A204.1 (cell line): ENCODE data around the gene TBRG1.
"Not testable (repeated sequence)": the region's sequence is repeated elsewhere in the genome, so short reads cannot be mapped to it uniquely, and the experiment has no call there.

Experiments
- FAIRE-seq: peaks from 2 replicates; lab custom pipeline; 2012; peaks lifted over from hg19 to GRCh38; lab: Jason Lieb, UNC

The TBRG1 gene, protein sequence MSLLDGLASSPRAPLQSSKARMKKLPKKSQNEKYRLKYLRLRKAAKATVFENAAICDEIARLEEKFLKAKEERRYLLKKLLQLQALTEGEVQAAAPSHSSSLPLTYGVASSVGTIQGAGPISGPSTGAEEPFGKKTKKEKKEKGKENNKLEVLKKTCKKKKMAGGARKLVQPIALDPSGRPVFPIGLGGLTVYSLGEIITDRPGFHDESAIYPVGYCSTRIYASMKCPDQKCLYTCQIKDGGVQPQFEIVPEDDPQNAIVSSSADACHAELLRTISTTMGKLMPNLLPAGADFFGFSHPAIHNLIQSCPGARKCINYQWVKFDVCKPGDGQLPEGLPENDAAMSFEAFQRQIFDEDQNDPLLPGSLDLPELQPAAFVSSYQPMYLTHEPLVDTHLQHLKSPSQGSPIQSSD

DNA sequence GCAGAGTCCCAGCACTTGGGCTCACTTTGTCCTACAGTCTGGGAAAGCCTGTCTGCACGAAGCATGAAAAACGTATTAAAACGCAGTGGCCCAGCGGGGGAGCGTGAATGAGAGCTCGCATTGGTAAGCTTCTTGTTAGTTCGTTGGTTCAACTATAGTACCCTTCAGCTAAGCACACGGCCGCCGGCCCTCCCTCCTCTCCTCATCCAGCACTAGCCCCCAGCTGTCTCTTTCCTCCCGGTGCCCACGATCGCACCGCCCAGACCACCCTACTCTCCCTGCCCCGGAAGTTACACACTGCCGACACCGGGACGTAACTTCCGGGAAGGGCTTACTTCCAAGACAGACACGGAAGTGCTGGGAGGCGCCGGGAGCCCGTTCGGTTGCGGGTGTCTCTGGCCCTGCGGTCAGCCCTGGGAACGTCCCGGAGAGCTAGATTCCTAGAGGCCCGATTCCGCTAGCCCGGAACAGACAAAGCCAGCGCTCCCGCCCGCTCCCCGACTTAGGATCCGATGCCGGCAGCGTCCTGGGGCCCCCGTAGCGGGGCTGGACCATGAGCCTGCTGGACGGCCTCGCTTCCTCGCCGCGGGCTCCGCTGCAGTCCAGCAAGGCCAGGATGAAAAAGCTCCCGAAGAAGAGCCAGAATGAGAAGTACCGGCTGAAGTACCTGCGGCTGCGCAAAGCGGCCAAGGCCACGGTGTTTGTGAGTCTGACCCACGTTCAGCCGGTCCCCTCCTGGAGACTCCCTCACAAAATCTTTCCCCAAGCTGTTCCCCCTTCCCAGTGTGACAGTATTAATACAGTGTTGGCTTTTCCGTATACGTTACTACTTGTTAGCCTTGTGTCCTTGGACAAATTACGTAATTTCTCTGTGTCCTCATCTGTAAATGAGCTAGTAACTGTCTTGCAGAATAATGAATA is at the start of gene TBRG1:
Gene TBRG1, plus strand, starts transcription at position 334 of the 921 bp plus-strand sequence. Its CDS starts 220 bp downstream, at position 554.
- peak; percentile 51 for FAIRE-seq

DNA sequence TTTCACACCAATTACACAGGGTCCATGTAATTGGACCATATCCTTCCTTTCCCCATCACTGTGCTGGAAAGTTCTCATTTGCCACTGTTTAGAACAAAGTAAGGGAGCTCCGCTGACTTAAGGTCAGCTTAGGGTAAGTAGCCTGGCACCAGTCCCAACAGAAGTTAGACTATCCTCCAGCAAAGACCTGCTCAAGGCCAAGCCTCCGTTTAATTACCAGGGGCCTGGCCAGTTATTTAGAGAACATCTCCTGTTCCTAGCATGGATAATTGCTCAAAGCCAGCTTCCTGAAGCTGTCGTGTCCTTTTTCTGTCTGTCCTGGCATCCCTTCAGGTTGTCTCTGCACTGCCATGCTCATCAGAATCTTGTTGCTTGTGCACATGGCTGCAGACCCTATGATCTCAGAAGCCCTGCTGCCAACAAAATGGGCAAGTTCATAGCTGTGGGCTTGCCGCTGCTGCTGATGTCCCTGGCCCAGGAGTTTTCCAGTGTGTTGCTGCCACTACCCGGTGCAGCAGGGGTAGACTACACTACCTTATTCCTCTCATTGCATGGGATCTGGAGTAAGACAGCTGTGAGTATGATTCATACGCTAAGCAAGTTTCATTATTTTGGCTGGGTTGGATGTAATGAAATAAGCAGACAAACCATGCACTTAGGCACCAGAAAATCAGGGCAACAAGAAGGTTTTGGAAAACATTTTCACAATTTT is 44.8 kb upstream of the TBRG1 start:
- FAIRE-seq, result no peak

GRCh38 chr11:124578761-124579160 is 43.9 kb upstream of the TBRG1 start:
- FAIRE-seq, result no peak

GRCh38 chr11:124581817-124582216 is 40.8 kb upstream of the TBRG1 start:
- FAIRE-seq, result no peak

GRCh38 chr11:124582565-124582964 is 40.1 kb upstream of the TBRG1 start:
- FAIRE-seq, result no peak

DNA sequence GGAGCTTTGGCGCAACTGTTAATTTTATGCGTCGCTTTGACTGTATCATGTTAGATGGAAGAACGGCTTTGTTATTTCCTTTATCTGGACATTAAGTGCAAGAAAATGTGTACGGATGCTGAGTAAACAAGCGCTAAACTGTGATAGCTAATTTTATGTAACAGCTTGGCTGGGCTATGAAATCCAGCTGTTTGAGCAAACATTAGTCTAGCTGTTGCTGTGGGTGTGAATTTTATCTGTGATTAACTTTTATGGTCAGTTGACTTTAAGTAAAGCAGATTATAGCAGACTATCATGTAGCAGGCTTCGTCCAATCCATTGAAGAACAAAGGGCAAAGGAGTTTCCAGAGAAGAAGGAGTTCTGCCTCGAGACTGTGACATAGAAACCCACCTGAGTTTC is 38.9 kb upstream of the TBRG1 start:
- no peak for FAIRE-seq

DNA sequence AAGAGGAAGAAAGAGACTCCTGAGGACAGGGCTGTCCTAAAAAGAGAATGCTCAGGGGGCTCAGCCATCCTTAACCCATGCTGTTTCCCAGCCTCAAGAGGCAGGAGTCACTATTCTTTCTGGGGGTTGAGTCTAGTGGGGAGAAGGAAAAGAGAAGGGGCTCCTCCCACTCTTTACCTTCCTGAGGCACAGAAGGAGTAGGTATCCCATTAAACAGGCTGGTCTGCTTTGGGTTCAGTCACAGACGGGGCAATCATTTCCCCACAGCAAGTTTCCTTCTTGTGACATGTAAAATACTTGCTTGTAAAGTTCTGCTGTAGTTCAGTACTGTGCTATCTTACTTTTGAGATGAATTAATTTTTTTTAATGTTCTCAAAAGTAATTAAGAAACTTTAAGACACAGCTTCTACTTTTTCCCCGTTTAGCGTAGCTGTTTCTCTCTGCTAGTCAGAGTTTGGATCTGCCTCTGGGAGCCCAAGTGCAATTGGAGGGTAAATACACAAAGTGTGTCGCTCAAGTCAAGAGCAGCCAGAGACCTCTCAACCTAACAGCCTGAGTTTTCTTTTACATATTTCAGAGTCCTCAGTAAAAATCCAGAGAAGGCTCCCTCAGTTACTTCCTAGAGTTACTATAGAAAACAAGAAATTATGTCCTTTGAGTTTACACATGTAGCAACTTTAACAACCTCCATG is 37.8 kb upstream of the TBRG1 start:
- FAIRE-seq, result no peak

DNA sequence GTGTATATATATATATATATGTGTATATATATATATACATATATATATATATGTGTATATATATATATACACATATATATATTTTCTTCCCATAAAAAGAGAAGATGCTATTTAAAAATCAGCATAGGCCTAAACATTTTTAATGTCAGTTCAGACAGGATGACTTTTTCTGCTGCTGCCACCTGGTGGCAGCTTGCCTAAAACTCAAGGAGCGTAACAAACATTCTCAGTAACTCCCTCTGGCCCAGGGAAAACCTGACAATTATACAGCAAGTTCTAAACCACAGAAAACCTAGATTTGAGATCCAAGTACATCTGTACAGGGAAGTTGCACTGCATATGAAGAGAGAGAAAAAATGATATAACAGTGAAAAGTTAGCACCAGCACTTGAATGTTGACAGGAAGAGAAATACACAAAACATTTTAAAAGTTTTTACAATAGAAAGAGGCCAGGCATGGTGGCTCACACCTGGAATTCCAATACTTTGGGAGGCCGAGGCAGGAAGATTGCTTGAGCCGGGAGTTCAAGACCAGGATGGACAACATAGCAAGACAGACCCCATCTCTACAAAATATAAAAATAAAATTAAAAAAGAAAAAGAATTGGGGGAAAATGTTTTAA is 36.3 kb upstream of the TBRG1 start:
- FAIRE-seq, result peak; percentile 97

DNA sequence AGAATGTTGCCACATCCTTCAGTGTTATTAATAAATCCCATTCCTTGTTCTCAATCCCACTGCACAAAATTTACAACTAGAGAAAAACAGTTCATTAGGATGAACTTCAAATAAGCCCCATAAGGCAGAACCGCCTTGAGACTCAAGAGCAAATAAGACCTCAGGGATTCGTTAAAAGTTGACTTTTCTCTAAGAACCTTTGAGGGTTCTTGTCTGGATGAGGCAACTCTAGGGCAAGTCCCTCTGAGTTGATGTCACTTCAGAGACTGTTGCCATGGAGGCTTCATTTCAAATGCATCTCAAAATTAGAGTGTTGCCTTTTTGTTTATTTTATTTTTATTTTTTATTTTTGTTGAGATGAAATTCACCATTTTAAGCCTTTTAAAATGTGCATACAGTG is 31.2 kb upstream of the TBRG1 start:
- FAIRE-seq, result no peak

- no peak for FAIRE-seq
Measured at GRCh38 chr11:124592627-124593026, 30.0 kb upstream of the TBRG1 start.

GRCh38 chr11:124595302-124595701 is 27.4 kb upstream of the TBRG1 start:
- no peak for FAIRE-seq

DNA sequence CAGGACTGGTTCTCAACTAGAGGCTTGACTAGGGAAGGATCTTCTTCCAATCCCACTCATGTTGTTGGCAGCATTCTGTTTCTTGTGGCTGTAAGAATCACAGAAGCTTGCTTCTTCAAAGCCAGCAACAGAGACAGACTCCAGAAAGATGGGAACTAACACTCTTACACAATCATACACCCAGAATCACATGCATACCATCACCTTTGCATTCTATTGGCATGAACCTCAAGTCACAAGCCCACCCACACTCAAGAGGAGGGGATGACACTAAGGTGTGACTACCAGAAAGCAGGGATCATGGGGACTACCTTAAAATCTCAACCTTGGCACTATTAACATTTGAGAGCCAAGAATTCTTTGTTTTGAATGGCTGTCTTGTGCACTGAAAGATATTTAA is 25.0 kb upstream of the TBRG1 start:
- FAIRE-seq, result no peak

DNA sequence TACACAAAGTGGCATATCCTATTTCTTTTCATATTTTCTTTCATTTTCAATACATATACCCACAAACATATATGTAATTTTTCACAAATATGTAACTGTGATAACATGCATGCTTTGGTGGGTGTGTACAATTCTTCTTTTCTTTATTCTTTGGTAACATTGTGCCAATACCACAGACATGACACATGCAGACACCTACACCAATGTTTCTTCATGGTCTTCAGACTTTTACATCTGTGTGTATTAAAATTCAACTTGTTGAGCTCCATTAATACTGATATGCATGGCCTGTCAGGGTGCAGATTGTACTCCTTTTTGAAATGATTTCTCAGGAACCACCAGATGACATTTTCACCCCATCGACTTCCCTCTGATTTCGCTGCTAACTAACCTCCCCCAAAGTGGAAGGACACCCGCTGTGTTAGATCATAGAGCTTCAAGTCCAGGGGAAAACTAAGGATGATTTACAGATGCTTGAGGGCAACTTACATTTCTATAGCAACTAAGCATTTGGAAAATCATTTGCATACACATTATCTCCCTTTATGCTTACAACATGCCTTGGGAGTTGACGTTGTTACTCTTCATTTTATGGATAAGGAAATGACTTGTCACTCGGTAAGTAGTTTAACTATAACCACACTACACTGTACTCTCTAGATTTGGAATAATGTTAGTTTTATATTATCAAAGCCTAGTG is 21.9 kb upstream of the TBRG1 start:
- FAIRE-seq, result no peak

GRCh38 chr11:124602193-124602592 is 20.5 kb upstream of the TBRG1 start:
- no peak for FAIRE-seq

DNA sequence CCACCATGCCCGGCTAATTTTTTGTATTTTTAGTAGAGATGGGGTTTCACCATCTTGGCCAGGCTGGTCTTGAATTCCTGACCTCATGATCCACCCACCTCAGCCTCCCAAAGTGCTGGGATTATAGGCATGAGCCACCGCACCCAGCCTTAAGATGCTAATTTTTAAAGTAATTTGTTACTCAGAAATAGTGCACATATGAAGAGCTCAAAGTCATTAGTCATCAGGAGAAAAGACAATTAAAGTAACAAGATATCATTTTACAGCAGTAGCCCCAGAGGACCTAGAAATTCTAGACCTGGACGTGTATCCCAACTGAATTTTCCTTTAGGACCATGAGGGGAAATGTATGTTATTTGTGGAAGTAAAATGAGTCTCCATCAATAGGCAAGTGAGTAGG is 19.9 kb upstream of the TBRG1 start:
- FAIRE-seq, result not testable (repeated sequence)

- FAIRE-seq, result no peak
Measured at GRCh38 chr11:124605719-124606118, 16.9 kb upstream of the TBRG1 start.

DNA sequence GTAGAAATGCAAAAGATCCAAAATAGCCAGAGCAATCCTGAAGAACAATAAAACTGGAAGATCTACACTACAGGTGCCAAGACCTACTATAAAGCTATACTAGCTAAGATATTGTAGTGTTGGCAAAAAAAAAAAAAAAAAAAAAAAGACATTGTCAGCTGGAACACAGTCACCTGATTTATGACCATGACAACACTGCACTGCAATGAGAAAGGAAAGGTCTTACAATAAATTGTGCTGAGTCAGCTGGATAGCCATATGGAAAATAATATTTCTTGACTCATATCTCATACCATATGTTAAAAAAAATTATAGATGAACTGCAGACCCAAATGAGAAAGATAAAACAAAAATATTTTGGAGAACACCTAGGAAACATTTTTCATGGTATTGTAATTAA is 14.5 kb upstream of the TBRG1 start:
- FAIRE-seq, result no peak

- no peak for FAIRE-seq
Measured at GRCh38 chr11:124610295-124610694, 12.4 kb upstream of the TBRG1 start.

DNA sequence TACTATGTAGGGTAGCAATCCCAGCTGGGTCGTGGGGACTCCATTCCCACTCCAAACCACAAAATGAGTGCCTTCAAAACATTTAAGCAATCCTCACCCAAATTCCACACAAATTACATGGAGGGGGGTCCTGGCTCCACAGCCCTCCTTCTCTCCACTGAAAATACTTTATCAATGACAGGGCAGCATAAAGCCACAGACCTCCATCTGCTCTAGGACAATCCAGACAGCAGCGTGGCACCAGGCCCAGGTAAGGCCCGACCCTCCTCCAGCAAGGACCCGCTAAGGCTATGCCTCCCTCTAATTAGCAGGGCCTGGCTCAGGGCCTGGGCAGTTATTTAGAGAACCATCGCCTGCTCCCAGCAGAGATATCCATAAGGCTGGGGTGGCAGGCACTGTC is 11.6 kb upstream of the TBRG1 start, which contains the start of gene PANX3:
Gene PANX3, plus strand, starts transcription at position 365 of the 400 bp plus-strand sequence. CDS start 129 bp downstream, outside the sequence.
- FAIRE-seq, result no peak

- FAIRE-seq, result no peak
Measured at GRCh38 chr11:124612045-124612444, 10.6 kb upstream of the TBRG1 start.
